Kidney epithelial cell (primary cell): ENCODE data around the gene IFNAR2. TPM values are rescaled to one million over a fixed set of nuclear protein-coding genes. Genes with fewer than 3 reads are reported as not detected.
"Not testable (repeated sequence)": the region's sequence is repeated elsewhere in the genome, so short reads cannot be mapped to it uniquely, and the experiment has no call there.

Experiments
- DNase-seq: peaks from one replicate; pipeline ENCODE4 v3.0.0-alpha.2; 2010; ENCODE audit warnings: low read depth
- H3K27me3 ChIP-seq: 2 replicates; pipeline ENCODE4 v1.6.0; 2011; ENCODE audit warnings: low read length; ENCODE audit not compliant: control insufficient read depth, insufficient read depth
- H3K36me3 ChIP-seq: 2 replicates; pipeline ENCODE4 v1.5.1; 2011; ENCODE audit warnings: low read length; ENCODE audit not compliant: control insufficient read depth, insufficient read depth
- H3K4me3 ChIP-seq: 2 replicates; pipeline ENCODE4 v1.5.1; 2011; ENCODE audit warnings: low read depth, mild to moderate bottlenecking, control low read depth, low read length
- CTCF ChIP-seq: IDR thresholded peaks from 2 replicates; pipeline ENCODE4 v1.5.1; 2011; ENCODE audit warnings: mild to moderate bottlenecking, moderate library complexity, low read length, control low read depth, inconsistent platforms; ENCODE audit not compliant: insufficient read depth, poor library complexity, severe bottlenecking
- total RNA-seq: library from RNA; depleted of rRNA; stranded (reverse); fragments of >200 nt; gene quantifications from 2 replicates; pipeline ENCODE4 v1.2.3, GENCODE V29; 2015

The IFNAR2 gene
- total RNA-seq, 1 donor from 2014 or later, result 16.4 TPM

GRCh38 chr21:33249331-33250002 lies 19.7 kb downstream of the IFNAR2 start:
- no peak for DNase-seq
- TF ChIP-seq CTCF, result no peak
- H3K36me3 ChIP-seq, result peaks cover 2% of the 10 kb centered on the region

GRCh38 chr21:33251119-33251518 lies 21.4 kb downstream of the IFNAR2 start:
- Histone ChIP-seq H3K27me3 (no peaks in the 10 kb centered on the region), H3K4me3 (no peak overlapping the region), H3K36me3 (peaks cover 3% of the 10 kb centered on the region)
- TF ChIP-seq CTCF, result no peak
- DNase-seq, result no peak

More at GRCh38 chr21:33249331-33250002, 19.7 kb downstream of the IFNAR2 start:
- Histone ChIP-seq H3K27me3 (no peaks in the 10 kb centered on the region), H3K4me3 (no peak overlapping the region)

GRCh38 chr21:33253382-33253781 lies 23.6 kb downstream of the IFNAR2 start:
- not testable (repeated sequence) for H3K4me3 ChIP-seq, DNase-seq, H3K36me3 ChIP-seq, H3K27me3 ChIP-seq

- no peak for DNase-seq
- Histone ChIP-seq H3K36me3 (peaks cover 6% of the 10 kb centered on the region), H3K27me3 (no peaks in the 10 kb centered on the region), H3K4me3 (no peak overlapping the region)
- no peak for TF ChIP-seq CTCF
These were observed 25.0 kb downstream of the IFNAR2 start for GRCh38 chr21:33254766-33255165.

- no peak for TF ChIP-seq CTCF
- Histone ChIP-seq H3K4me3 (no peak overlapping the region), H3K36me3 (peaks cover 6% of the 10 kb centered on the region), H3K27me3 (no peaks in the 10 kb centered on the region)
- no peak for DNase-seq
These were observed 25.7 kb downstream of the IFNAR2 start for GRCh38 chr21:33255404-33255803.

- H3K36me3 ChIP-seq, result peaks cover 6% of the 10 kb centered on the region
- H3K4me3 ChIP-seq, result no peak overlapping the region
- no peak for TF ChIP-seq CTCF
- no peak for DNase-seq
- no peaks in the 10 kb centered on the region for H3K27me3 ChIP-seq
These were observed 26.3 kb downstream of the IFNAR2 start for GRCh38 chr21:33256019-33256418.
